ENCODE results near the gene POR.

The POR gene

GRCh38 chr7:75977743-75978142 is 62.8 kb downstream of the POR start:
- DNase-seq (ENCODE audit: low read depth in 3 of 3) = no peak

GRCh38 chr7:75979759-75980429 is 64.9 kb downstream of the POR start:
- DNase-seq (ENCODE audit: low read depth in 3 of 3) = no peak

- DNase-seq (ENCODE audit: low read depth in 3 of 3) = no peak
Observed at GRCh38 chr7:75980430-75981202, 65.7 kb downstream of the POR start.

GRCh38 chr7:75981203-75981452 is 66.2 kb downstream of the POR start:
- DNase-seq (ENCODE audit: low read depth in 3 of 3) = no peak

GRCh38 chr7:75981453-75982305 is 66.7 kb downstream of the POR start:
- DNase-seq (ENCODE audit: low read depth in 3 of 3) = no peak

- DNase-seq (ENCODE audit: low read depth in 3 of 3) = no peak
Observed at GRCh38 chr7:75982306-75983064, 67.5 kb downstream of the POR start.

GRCh38 chr7:75983471-75984129 is 68.6 kb downstream of the POR start:
- no peak for DNase-seq (ENCODE audit: low read depth in 3 of 3)

GRCh38 chr7:75984130-75985008 is 69.4 kb downstream of the POR start:
- DNase-seq (ENCODE audit: low read depth in 3 of 3) = no peak

GRCh38 chr7:75985009-75985517 is 70.1 kb downstream of the POR start:
- no peak for DNase-seq (ENCODE audit: low read depth in 3 of 3)

- no peak for DNase-seq (ENCODE audit: low read depth in 3 of 3)
Observed at GRCh38 chr7:75985518-75986146, 70.7 kb downstream of the POR start.

GRCh38 chr7:75986147-75986781 is 71.3 kb downstream of the POR start:
- no peak for DNase-seq (ENCODE audit: low read depth in 3 of 3)

- DNase-seq (ENCODE audit: low read depth in 3 of 3) = no peak
Observed at GRCh38 chr7:75987026-75987804, 72.3 kb downstream of the POR start.

- DNase-seq (ENCODE audit: low read depth in 3 of 3) = no peak
Observed at GRCh38 chr7:75987805-75988567, 73.0 kb downstream of the POR start.

- no peak for DNase-seq (ENCODE audit: low read depth in 3 of 3)
Observed at GRCh38 chr7:75988568-75989499, 73.9 kb downstream of the POR start.

GRCh38 chr7:75989500-75990388 is 74.8 kb downstream of the POR start:
- no peak for DNase-seq (ENCODE audit: low read depth in 3 of 3)
